DMS79 treated with DMSO at 0.1 percent for 48 hours (cell line): ENCODE data around the gene LETM1.
"Not testable (repeated sequence)": the region's sequence is repeated elsewhere in the genome, so short reads cannot be mapped to it uniquely, and the experiment has no call there.

Source experiments
- DNase-seq: peaks from one replicate; lab custom pipeline; 2025; lab: John Stamatoyannopoulos, UW

The LETM1 gene

GRCh38 chr4:1851575-1852410 lies 4.2 kb downstream of the LETM1 start:
- DNase-seq: no peak

- DNase-seq: no peak
Measured at GRCh38 chr4:1851160-1851559, 4.8 kb downstream of the LETM1 start.

GRCh38 chr4:1850276-1850675 lies 5.7 kb downstream of the LETM1 start:
- no peak for DNase-seq

DNA sequence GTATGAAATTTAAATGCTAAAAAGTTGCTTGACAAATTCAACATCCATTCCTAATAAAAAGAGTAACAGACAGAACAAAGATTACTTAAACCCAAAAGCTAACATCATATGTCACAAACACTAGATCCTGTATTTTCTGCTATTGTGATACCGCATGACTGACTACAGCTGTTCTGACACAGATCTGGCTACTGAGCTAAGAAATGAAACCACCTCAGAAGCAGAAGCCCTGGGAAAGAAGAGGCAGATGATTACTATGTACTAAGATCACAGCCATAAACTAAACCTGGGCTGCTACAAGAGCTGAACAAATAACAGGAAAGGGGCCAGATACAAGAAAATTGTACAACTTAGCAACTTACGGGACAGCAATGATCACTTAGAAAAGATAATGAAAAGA lies 9.4 kb downstream of the LETM1 start:
- DNase-seq: no peak

- not testable (repeated sequence) for DNase-seq
Measured at GRCh38 chr4:1844618-1845017, 11.3 kb downstream of the LETM1 start.

DNA sequence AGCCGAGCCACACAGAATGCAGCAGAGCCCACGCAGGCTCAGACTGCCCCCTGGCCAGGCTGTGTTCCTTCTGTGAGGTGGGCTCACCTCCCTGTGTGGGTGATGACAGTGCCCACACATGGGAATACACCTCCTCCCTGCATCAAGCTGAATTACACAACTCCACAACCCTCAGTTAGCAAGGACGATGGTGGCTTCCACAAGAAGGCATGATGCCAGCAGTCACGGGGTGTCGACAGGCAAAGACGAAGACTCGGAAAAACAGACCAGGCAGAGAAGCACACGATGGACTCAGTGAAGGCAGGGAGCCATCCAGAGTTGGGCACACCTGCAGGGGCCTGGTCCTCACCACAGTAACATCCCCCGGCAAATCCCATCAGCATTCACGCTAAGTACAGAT lies 12.1 kb downstream of the LETM1 start:
- DNase-seq: no peak

- DNase-seq: no peak
Measured at GRCh38 chr4:1842993-1843448, 12.9 kb downstream of the LETM1 start.

DNA sequence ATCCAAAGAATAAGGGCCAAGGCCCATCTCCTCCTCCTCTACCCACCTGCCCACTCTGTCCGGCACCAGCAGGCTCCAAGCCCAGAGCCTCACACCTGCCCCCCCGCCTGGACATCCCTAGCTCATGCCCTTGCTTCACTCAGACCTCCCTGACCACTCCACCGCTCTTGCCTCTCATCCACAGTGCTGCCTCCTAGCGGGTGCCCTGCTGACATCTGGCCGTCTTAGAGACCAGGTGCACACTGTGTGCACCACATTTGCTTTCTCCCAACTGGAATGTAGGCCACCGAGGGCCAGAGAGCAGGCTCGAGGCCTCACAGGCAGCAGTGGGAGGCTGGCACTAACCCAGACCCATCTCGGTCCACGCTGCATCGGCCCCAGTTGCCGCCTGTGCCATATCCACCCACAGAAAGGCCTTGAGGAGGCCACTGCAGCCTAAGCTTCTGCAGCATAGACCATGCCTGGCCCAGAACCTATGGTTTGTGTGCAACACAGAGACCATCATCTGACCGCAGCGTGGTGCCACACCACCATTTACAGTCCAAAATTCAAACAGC lies 13.5 kb downstream of the LETM1 start:
- no peak for DNase-seq

GRCh38 chr4:1841887-1842210 lies 14.1 kb downstream of the LETM1 start:
- no peak for DNase-seq

- no peak for DNase-seq
Measured at GRCh38 chr4:1841201-1841886, 14.6 kb downstream of the LETM1 start.

GRCh38 chr4:1839282-1839681 lies 16.7 kb downstream of the LETM1 start:
- DNase-seq: no peak

GRCh38 chr4:1837069-1837468 lies 18.9 kb downstream of the LETM1 start:
- no peak for DNase-seq

DNA sequence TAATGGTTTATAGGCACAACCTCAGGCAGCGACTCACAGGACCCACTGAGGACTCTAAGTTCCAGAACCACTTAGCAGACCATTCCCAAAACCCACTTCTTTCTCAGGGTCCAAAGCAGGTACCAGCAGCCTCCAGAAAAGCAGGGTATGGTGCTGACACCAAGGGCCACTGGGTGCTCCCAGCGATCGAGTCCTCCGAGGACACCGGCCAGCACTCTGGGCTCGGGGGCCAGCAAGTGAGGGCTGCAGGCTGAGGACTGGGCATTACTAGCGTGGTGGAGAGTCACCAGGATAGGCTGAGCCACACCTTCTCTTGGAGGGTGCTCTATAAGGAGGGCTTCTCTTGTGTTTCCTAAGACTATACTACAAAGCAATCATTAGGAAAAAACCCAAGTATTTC lies 19.3 kb downstream of the LETM1 start:
- no peak for DNase-seq

DNA sequence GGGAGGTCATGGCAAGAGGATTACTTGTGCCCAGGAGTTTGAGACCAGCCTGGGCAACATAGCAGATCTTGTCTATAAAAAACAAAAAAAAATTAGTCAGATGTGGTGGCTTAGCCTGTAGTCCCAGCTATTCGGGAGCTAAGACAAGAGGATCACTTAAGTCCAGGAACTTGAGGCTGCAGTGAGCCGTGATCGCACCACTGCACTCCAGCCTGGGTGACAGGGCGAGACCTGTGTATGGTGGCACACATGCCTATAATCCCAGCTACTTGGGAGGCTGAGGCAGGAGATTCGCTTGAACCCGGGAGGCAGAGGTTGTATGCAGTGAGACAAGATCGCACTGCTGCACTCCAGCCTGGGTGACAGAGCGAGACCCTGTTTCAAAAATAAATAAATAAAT lies 20.1 kb downstream of the LETM1 start:
- DNase-seq: not testable (repeated sequence)

GRCh38 chr4:1834047-1834775 lies 21.7 kb downstream of the LETM1 start:
- DNase-seq: peak; percentile 6

DNA sequence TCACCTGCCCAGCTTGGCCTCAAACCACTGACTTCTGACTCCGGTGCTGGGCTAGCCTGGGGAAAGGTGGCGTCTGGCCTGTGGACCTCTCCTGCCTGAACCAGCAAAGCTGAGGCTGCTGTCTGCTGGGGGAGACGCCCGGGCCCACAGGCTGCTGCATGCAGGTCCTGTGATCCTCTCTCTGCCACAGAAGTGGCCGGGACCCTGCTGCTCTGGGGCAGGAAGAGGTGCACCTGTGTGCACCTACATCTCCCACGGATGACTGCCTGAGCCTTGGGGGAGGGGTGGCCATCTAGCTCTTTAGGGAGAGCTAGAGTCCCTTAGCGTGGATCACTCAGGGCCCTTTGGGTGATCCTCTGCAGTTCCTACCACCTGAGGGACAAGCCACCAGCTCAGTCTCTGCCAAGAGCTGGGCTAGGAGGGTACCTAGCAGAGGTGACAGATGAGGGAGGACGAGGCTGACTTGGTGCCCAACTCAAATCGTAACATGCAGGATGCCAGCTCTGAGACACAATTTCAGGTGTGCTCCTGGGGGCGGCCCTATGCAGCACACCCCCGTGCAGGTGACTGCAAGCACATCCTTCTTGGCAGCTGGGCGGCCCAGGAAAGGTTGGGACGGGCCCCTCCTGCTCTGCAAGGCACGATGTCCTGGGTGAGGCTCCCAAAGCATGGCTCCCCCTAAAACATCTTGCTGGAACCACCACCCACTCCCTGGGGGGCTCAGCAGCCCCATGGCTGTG lies 22.5 kb downstream of the LETM1 start:
- DNase-seq: no peak

DNA sequence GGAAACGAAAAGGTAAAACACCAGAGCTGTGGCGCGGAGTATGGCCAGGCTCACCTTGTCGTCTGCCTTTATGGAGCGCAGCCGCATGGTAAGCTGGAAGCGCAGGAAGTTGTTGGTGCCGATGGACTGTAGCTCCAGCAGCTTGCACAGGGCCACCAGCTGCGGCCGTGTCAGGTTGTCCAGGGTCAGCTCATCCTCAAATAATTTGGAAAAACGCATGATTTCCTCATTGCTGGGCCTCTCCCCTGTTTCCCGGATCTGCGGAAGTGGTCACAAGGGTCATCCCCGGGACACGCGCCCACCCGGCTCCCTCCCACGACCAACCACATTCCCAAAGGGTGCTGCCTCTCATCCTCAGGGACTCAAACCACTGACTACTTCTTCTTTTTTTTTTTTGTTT lies 23.3 kb downstream of the LETM1 start:
- no peak for DNase-seq

- no peak for DNase-seq
Measured at GRCh38 chr4:1831331-1831730, 24.6 kb downstream of the LETM1 start.

- no peak for DNase-seq
Measured at GRCh38 chr4:1830642-1831228, 25.2 kb downstream of the LETM1 start.

- no peak for DNase-seq
Measured at GRCh38 chr4:1830234-1830633, 25.7 kb downstream of the LETM1 start.

GRCh38 chr4:1826531-1827350 lies 29.2 kb downstream of the LETM1 start:
- DNase-seq: no peak
